HepG2 (cell line): ENCODE data around the gene PDE9A.

Experiments used
- FOXJ3 ChIP-seq: sonication (generic); formaldehyde crosslinking; IDR thresholded peaks from 2 replicates; pipeline ENCODE4 v1.4.0; 2020; ENCODE audit warnings: missing genetic modification reagents, mild to moderate bottlenecking, borderline replicate concordance
- PCBP2 ChIP-seq: fragments of 200-400 bp; formaldehyde crosslinking; optimal IDR thresholded peaks from 2 replicates; pipeline ENCODE3; 2018; ENCODE audit warnings: low read length, low read depth; ENCODE audit not compliant: poor library complexity, severe bottlenecking
- YY1 ChIP-seq: IDR thresholded peaks from 2 replicates; pipeline ENCODE4 v1.6.1; 2011; ENCODE audit warnings: low read length, low read depth, moderate library complexity, mild to moderate bottlenecking; ENCODE audit not compliant: insufficient read depth, insufficient replicate concordance
- ZKSCAN8 ChIP-seq: IDR thresholded peaks from 2 replicates; pipeline ENCODE4 v1.6.1; 2016; ENCODE audit warnings: borderline replicate concordance, missing genetic modification reagents, missing compliant biosample characterization
- ZNF329 ChIP-seq: sonication (generic); formaldehyde crosslinking; IDR thresholded peaks from 2 replicates; pipeline ENCODE4 v1.9.0; 2021; ENCODE audit warnings: low read depth, mild to moderate bottlenecking, missing genetic modification reagents
- ZNF614 ChIP-seq: IDR thresholded peaks from 2 replicates; pipeline ENCODE4 v1.6.1; 2018; ENCODE audit warnings: missing biosample characterization, missing genetic modification reagents, inconsistent platforms, borderline replicate concordance
- TF ChIP-seq, protein P1 (sequence below): sonication (generic); formaldehyde crosslinking; IDR thresholded peaks from 2 replicates; pipeline ENCODE4 v1.8.0; 2023; ENCODE audit warnings: mild to moderate bottlenecking, missing genetic modification reagents
- TF ChIP-seq, protein P2 (sequence below), 2 experiments: IDR thresholded peaks; 2 replicates each; pipeline ENCODE4 v1.6.1; 2011 to 2012; ENCODE audit warnings: low read length in 2 of 2, borderline replicate concordance in 1 of 2, low read depth in 1 of 2, mild to moderate bottlenecking in 1 of 2, moderate library complexity in 1 of 2
- TF ChIP-seq, protein P3 (sequence below): sonication (generic); formaldehyde crosslinking; IDR thresholded peaks from 2 replicates; pipeline ENCODE4 v1.5.1; 2020; ENCODE audit warnings: missing genetic modification reagents, mild to moderate bottlenecking, borderline replicate concordance
- TF ChIP-seq, protein P4 (sequence below): sonication (generic); formaldehyde crosslinking; IDR thresholded peaks from 2 replicates; pipeline ENCODE4 v1.8.1; 2022; ENCODE audit warnings: low read depth, mild to moderate bottlenecking, missing genetic modification reagents
- TF ChIP-seq, protein P5 (sequence below): IDR thresholded peaks from 2 replicates; pipeline ENCODE4 v1.6.1; 2016
- TF ChIP-seq, protein P6 (sequence below): sonication (generic); formaldehyde crosslinking; IDR thresholded peaks from 2 replicates; pipeline ENCODE4 v1.4.0; 2020; ENCODE audit warnings: missing genetic modification reagents

DNA sequence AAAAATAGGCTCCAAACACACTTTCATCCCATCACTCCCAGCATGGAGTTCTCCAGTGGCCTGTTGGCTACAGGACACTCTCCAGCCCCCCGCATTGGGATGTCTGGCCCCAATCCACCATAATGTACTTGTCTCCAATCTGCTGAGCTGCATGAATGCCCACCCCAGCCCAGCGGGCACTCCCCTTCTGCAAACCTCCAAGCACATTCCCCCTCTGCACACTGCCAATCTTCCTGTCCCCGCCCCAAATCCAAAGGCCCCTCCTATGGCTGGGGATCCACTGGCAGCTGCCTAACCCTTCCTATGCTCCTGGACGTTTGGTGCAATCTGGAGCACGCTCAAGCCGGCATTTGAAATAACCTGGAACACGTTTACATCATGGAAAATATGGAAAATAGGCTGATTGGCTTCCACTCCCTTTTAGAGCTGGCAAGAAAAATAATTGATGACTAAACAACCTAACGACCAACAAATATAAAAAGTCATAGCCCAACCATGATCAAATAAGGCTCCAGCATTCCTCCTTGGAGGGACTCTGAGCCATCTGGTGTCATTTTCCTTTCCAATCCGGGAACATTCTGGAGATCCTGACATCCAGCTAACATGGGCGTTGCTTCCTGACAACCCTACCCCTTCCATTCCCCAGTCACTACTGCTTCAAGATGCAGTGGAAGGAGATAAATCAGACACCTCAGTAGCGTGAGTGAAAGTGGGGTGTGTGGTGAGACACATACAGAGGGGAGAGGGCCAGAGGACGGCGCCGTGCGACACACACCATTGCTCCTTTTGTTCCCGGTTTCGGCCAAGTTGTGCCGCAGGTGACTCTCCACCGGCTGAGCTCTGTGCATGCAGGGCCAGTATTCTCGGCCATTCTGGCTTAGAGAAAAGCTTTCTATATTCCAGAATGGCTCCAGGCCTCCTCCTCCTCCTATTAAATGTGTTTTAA, 41.6 kb downstream of the PDE9A start:
- no peak for TF ChIP-seq FOXJ3 (CRISPR knock-in tag)
- TF ChIP-seq YY1, result no peak
- no peak for TF ChIP-seq ZNF614 (CRISPR knock-in tag)
- TF ChIP-seq, protein P1, sequence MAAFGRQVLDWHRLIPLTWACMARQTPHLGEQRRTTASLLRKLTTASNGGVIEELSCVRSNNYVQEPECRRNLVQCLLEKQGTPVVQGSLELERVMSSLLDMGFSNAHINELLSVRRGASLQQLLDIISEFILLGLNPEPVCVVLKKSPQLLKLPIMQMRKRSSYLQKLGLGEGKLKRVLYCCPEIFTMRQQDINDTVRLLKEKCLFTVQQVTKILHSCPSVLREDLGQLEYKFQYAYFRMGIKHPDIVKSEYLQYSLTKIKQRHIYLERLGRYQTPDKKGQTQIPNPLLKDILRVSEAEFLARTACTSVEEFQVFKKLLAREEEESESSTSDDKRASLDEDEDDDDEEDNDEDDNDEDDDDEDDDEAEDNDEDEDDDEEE (CRISPR knock-in tag), result no peak
- no peak for TF ChIP-seq ZKSCAN8
- TF ChIP-seq, protein P2, sequence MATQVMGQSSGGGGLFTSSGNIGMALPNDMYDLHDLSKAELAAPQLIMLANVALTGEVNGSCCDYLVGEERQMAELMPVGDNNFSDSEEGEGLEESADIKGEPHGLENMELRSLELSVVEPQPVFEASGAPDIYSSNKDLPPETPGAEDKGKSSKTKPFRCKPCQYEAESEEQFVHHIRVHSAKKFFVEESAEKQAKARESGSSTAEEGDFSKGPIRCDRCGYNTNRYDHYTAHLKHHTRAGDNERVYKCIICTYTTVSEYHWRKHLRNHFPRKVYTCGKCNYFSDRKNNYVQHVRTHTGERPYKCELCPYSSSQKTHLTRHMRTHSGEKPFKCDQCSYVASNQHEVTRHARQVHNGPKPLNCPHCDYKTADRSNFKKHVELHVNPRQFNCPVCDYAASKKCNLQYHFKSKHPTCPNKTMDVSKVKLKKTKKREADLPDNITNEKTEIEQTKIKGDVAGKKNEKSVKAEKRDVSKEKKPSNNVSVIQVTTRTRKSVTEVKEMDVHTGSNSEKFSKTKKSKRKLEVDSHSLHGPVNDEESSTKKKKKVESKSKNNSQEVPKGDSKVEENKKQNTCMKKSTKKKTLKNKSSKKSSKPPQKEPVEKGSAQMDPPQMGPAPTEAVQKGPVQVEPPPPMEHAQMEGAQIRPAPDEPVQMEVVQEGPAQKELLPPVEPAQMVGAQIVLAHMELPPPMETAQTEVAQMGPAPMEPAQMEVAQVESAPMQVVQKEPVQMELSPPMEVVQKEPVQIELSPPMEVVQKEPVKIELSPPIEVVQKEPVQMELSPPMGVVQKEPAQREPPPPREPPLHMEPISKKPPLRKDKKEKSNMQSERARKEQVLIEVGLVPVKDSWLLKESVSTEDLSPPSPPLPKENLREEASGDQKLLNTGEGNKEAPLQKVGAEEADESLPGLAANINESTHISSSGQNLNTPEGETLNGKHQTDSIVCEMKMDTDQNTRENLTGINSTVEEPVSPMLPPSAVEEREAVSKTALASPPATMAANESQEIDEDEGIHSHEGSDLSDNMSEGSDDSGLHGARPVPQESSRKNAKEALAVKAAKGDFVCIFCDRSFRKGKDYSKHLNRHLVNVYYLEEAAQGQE (IDR thresholded peaks at IDR 0.05; ENCODE audit: borderline replicate concordance in 1 of 2, low read depth in 1 of 2, low read length in 2 of 2), result no peak
- TF ChIP-seq, protein P3, sequence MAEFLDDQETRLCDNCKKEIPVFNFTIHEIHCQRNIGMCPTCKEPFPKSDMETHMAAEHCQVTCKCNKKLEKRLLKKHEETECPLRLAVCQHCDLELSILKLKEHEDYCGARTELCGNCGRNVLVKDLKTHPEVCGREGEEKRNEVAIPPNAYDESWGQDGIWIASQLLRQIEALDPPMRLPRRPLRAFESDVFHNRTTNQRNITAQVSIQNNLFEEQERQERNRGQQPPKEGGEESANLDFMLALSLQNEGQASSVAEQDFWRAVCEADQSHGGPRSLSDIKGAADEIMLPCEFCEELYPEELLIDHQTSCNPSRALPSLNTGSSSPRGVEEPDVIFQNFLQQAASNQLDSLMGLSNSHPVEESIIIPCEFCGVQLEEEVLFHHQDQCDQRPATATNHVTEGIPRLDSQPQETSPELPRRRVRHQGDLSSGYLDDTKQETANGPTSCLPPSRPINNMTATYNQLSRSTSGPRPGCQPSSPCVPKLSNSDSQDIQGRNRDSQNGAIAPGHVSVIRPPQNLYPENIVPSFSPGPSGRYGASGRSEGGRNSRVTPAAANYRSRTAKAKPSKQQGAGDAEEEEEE (CRISPR knock-in tag), result no peak
- TF ChIP-seq, protein P4, sequence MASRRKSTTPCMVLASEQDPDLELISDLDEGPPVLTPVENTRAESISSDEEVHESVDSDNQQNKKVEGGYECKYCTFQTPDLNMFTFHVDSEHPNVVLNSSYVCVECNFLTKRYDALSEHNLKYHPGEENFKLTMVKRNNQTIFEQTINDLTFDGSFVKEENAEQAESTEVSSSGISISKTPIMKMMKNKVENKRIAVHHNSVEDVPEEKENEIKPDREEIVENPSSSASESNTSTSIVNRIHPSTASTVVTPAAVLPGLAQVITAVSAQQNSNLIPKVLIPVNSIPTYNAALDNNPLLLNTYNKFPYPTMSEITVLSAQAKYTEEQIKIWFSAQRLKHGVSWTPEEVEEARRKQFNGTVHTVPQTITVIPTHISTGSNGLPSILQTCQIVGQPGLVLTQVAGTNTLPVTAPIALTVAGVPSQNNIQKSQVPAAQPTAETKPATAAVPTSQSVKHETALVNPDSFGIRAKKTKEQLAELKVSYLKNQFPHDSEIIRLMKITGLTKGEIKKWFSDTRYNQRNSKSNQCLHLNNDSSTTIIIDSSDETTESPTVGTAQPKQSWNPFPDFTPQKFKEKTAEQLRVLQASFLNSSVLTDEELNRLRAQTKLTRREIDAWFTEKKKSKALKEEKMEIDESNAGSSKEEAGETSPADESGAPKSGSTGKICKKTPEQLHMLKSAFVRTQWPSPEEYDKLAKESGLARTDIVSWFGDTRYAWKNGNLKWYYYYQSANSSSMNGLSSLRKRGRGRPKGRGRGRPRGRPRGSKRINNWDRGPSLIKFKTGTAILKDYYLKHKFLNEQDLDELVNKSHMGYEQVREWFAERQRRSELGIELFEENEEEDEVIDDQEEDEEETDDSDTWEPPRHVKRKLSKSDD (CRISPR knock-in tag), result no peak
- TF ChIP-seq ZNF329 (CRISPR knock-in tag), result no peak
- TF ChIP-seq, protein P5, sequence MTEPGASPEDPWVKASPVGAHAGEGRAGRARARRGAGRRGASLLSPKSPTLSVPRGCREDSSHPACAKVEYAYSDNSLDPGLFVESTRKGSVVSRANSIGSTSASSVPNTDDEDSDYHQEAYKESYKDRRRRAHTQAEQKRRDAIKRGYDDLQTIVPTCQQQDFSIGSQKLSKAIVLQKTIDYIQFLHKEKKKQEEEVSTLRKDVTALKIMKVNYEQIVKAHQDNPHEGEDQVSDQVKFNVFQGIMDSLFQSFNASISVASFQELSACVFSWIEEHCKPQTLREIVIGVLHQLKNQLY, result no peak
- TF ChIP-seq PCBP2, result no peak
- TF ChIP-seq, protein P6, sequence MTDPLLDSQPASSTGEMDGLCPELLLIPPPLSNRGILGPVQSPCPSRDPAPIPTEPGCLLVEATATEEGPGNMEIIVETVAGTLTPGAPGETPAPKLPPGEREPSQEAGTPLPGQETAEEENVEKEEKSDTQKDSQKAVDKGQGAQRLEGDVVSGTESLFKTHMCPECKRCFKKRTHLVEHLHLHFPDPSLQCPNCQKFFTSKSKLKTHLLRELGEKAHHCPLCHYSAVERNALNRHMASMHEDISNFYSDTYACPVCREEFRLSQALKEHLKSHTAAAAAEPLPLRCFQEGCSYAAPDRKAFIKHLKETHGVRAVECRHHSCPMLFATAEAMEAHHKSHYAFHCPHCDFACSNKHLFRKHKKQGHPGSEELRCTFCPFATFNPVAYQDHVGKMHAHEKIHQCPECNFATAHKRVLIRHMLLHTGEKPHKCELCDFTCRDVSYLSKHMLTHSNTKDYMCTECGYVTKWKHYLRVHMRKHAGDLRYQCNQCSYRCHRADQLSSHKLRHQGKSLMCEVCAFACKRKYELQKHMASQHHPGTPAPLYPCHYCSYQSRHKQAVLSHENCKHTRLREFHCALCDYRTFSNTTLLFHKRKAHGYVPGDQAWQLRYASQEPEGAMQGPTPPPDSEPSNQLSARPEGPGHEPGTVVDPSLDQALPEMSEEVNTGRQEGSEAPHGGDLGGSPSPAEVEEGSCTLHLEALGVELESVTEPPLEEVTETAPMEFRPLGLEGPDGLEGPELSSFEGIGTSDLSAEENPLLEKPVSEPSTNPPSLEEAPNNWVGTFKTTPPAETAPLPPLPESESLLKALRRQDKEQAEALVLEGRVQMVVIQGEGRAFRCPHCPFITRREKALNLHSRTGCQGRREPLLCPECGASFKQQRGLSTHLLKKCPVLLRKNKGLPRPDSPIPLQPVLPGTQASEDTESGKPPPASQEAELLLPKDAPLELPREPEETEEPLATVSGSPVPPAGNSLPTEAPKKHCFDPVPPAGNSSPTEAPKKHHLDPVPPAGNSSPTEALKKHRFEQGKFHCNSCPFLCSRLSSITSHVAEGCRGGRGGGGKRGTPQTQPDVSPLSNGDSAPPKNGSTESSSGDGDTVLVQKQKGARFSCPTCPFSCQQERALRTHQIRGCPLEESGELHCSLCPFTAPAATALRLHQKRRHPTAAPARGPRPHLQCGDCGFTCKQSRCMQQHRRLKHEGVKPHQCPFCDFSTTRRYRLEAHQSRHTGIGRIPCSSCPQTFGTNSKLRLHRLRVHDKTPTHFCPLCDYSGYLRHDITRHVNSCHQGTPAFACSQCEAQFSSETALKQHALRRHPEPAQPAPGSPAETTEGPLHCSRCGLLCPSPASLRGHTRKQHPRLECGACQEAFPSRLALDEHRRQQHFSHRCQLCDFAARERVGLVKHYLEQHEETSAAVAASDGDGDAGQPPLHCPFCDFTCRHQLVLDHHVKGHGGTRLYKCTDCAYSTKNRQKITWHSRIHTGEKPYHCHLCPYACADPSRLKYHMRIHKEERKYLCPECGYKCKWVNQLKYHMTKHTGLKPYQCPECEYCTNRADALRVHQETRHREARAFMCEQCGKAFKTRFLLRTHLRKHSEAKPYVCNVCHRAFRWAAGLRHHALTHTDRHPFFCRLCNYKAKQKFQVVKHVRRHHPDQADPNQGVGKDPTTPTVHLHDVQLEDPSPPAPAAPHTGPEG (CRISPR knock-in tag), result no peak
